ENCODE data around the gene ANKMY1.

Gene ANKMY1

GRCh38 chr2:240519396-240520129 lies 38.2 kb downstream of the ANKMY1 start:
- no peak for DNase-seq

- no peak for DNase-seq
These were observed 38.8 kb downstream of the ANKMY1 start for GRCh38 chr2:240518981-240519380.

GRCh38 chr2:240517342-240517741 lies 40.4 kb downstream of the ANKMY1 start:
- no peak for DNase-seq

GRCh38 chr2:240514631-240515030 lies 43.2 kb downstream of the ANKMY1 start:
- no peak for DNase-seq

GRCh38 chr2:240513549-240514287 lies 44.1 kb downstream of the ANKMY1 start:
- peak; percentile 80 to 83 for DNase-seq

GRCh38 chr2:240512666-240513535 lies 44.9 kb downstream of the ANKMY1 start:
- no peak for DNase-seq

- no peak for DNase-seq
These were observed 45.7 kb downstream of the ANKMY1 start for GRCh38 chr2:240512109-240512485.

GRCh38 chr2:240511351-240512108 lies 46.3 kb downstream of the ANKMY1 start:
- no peak for DNase-seq

GRCh38 chr2:240510513-240511210 lies 47.1 kb downstream of the ANKMY1 start:
- DNase-seq: no peak

- no peak for DNase-seq
These were observed 47.9 kb downstream of the ANKMY1 start for GRCh38 chr2:240509667-240510512.

GRCh38 chr2:240508832-240509545 lies 48.8 kb downstream of the ANKMY1 start:
- no peak for DNase-seq

GRCh38 chr2:240507778-240508251 lies 50.0 kb downstream of the ANKMY1 start:
- no peak for DNase-seq

GRCh38 chr2:240507060-240507777 lies 50.6 kb downstream of the ANKMY1 start:
- DNase-seq: no peak

- no peak for DNase-seq
These were observed 51.3 kb downstream of the ANKMY1 start for GRCh38 chr2:240506406-240507059.

GRCh38 chr2:240505910-240506309 lies 51.9 kb downstream of the ANKMY1 start:
- DNase-seq: no peak

- no peak for DNase-seq
These were observed 53.9 kb downstream of the ANKMY1 start for GRCh38 chr2:240503848-240504247.

GRCh38 chr2:240503375-240503774 lies 54.4 kb downstream of the ANKMY1 start:
- DNase-seq: no peak

GRCh38 chr2:240502430-240503121 lies 55.2 kb downstream of the ANKMY1 start:
- DNase-seq: no peak

Data from activated CD4-positive, alpha-beta T cell treated with anti-CD3 and anti-CD28 coated beads, Interleukin-2, amount 50 U/mL, for 4 hours (primary cell).